Medulla oblongata (tissue), 1 donor: Measurements from ENCODE around the gene CEP131.
A peak's percentile ranks its signal among the peaks of the same experiment; 100 is the strongest.

ENCODE experiments used
- DNase-seq: peaks from one replicate; pipeline ENCODE4 v3.0.0-alpha.2; 2015; ENCODE audit errors: extremely low spot score

The CEP131 gene

GRCh38 chr17:81199482-81199830 is 23.3 kb downstream of the CEP131 start:
- DNase-seq, result no peak

DNA sequence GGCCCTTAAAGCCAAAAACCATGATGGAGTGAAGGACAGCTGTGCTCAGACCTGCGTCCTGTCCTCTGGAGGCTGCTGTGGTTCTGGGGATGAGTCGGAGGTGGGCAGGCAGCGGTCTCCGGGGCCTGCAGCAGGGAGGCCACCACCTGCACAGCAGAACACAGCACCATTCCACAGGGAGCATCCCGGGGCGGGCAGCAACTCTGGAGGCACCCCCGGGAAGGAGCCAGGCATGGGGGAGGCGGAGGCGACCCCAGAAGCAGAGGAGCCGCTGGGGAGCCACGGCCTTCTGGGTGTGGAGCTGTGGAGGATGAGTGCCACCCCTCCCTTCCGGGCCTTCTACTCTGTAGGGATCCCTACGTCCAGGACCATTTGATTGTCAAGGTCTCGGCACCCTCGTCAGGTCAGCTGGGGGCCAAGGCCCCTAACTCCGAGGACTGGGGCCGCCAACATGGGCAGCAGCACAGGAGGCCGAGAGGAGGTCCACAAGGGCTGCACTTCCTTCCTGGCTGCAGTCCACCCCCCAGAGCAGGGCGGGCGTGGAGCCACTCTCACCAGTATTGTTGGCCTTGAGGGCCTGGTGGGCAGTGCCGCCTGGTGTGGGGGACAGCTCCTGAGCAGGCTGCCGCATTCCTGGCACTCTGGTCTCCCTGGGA is 23.8 kb downstream of the CEP131 start:
- DNase-seq, result no peak

DNA sequence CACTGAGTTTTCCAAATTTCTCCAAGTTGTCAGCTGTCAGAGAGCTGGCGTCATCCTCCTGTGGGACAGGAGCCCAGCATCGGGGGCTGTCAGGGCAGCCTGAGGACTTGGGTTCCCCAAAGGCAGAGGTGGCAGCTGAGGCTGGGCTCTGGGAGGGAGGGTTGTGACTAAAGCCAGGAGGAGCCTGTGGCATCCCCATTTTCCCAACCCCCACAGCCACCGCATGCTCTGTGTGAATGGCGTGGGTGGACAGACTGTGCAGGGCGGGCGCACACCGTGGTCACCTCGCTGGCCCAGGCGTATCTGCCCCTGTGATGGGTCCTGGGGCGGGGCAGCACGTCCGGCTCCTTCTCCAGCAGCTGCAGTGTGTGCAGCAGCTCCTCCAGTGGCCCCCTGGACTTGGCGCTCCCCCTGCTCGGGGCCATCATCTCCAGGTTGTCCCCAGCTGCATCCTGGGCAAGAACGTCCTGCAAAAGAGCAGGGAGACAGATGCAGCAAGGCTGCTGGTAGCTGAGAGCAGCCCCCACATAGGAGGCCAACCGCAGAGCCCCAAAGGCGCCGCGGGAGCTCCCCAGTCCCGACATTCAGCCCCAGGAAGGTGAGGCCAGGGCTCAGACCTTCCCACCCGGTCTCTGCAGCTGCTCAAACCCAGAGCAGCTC is 24.8 kb downstream of the CEP131 start:
- no peak for DNase-seq

- DNase-seq, result no peak
These were observed 25.4 kb downstream of the CEP131 start for GRCh38 chr17:81197409-81197795.

DNA sequence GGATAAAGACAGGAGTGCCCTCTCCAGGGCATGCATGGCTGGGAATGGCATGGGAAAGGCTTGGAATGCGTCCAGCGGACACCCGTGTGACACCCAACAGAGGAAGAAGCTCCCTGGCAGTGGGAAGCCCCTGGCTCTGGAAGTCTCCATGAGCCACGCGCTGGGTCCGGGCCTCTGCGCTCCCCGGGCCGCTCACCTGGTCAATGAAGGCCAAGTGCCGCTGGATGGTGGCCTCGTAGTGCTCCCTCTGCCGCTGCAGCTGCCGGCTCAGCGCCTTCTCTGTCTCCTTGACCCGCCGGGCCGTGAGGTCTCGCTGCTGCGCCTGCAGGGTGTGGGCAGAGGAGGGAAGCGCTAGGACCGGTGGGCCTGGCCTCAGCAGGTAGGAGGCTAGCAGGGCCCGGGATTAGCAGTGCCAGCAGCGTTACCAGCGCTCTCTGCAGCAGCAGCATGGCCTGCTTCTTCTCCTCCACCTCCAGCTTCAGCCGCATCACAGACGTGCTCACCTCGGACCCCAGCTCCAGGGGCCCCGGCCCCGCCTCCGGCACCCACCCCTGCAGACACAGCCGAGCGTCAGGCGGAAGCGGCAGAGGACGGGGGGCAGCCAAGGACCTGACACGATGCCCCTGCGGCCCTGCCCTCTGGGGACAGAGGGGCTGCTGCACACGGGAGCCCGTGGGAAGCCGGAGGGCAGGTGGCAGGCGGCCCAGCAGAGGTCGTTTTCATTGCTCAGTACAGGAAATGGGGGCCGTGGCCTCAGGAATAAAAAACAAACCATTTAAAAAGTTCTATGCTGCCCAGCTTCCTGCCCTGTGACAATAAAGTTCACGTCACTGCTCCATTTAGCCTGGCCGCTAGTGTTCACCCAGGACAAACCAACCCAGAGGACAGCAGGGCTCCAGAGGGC is 26.0 kb downstream of the CEP131 start:
- no peak for DNase-seq

- DNase-seq, result no peak
These were observed 26.7 kb downstream of the CEP131 start for GRCh38 chr17:81195941-81196495.

DNA sequence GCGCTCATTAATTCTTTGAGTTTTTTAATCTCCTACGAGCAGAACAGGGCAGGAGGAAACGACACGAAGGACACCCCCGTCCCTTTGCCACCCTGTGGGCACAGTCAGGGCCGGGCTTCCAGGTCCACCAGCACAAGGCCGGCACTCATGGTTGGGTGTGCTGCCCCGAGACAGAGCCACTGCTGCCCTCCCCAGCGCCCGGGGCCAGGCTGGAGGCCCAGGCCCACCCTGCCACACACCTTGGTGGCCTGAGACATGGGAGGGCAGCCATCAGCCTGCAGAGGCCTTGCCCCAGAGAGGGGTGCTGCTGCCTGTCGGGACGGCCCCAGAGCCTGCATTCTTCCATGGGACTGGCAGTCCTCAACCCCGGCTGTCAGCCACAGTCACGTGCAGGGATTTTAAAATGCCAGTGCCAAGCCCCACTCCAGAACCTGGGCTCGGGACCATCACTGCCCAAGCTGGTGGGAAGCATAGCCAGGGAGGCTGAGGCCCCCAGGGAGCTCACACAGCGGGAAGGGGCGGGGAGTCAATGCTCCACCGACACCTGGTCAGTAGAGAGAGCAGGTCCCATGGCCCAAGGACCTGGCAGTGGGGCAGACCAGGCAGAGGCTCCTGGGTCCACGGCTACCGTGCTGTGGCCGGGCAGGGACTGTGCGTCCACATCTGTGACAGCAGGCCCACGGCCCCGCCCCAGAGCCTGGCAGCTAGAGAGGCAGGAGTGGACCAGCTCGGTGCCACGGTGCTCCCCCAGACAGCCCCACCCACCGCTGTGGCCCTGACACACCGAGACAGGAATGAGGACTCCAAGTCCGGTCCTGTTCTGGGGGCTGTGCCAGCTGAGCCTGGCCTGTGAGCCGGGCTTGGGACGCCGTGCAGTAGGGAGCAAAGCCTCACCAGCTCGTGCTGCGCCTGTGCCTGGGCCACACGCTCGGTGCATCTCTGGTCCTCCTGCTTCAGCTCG is 27.5 kb downstream of the CEP131 start:
- no peak for DNase-seq

- DNase-seq, result no peak
These were observed 28.5 kb downstream of the CEP131 start for GRCh38 chr17:81194225-81194760.

- DNase-seq, result no peak
These were observed 29.1 kb downstream of the CEP131 start for GRCh38 chr17:81193470-81194224.

- no peak for DNase-seq
These were observed 29.7 kb downstream of the CEP131 start for GRCh38 chr17:81193051-81193410.

DNA sequence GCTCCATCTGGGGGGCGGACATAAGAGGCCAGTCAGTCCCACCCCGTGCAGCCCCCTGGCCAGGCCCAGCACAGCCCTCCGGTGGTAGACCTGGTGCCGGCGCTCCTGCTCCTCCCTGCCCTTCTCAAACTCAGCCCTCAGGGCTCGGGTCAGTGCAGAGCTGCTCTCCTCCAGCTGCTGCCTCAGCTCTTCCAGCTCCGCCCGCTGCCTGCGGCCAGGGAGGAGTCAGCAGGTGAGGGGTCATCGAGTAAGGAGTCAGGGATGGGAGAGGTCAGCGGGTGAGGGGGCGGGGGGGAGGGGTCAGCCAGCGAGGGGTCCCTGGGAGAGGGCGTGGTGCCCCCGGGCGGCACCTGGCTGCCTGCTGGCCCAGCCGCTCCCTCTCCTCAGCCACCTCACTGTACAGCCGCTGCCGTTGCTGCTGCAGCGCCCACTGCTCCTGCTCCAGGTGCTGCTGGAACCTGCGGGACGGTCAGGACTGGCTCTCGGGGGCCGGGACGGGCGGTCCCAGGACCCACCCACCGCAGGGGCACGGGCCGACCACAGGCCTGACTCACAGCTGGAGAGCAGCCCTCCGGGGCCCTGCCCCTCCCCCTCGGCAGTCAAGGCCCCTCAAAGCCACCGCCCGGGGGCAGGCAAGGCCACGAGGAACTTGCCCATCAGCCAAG is 30.2 kb downstream of the CEP131 start:
- DNase-seq, result no peak

GRCh38 chr17:81191646-81192045 is 31.1 kb downstream of the CEP131 start:
- DNase-seq, result no peak

DNA sequence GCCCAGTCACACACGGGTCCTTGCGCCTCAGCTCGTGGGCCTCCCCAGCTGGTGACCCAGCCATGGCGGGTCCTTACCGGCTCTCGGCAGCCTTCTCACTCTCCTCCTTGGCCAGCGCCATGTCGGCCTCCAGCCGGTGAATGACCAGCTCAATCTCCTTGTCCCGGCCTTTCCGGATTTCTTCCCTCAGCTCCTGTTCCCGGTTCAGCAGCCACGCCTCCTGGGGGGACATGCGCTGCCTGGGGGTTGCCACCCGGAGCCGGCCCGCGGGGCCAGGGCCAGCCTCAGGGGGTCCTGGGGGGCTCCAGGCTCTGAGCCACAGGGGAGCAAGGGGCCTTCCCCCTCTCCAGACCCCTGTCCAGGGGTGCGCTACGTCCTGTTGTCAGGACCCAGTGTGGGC is 31.6 kb downstream of the CEP131 start:
- DNase-seq, result no peak

DNA sequence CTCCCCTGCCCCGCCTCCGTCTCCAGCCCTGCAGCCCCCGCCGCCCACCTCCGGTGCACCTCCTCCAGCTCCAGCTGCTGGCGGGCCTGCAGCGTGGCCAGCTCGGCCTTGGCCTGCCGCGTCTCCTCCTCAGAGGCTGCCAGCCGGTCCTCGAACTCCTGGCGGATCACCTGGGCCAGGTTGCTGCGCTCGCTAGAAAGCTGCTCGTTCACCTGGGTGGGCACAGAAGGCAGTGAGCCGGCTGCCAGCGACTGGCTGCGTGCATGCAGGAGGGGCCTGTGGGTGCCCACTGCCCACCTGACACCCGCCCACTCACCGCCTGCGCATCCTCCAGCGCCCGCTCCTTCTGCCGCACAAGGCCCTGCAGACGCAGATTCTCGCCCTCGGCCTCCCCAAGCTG is 32.2 kb downstream of the CEP131 start:
- no peak for DNase-seq

- DNase-seq, result peak; percentile 14
These were observed 32.9 kb downstream of the CEP131 start for GRCh38 chr17:81189670-81190530.

DNA sequence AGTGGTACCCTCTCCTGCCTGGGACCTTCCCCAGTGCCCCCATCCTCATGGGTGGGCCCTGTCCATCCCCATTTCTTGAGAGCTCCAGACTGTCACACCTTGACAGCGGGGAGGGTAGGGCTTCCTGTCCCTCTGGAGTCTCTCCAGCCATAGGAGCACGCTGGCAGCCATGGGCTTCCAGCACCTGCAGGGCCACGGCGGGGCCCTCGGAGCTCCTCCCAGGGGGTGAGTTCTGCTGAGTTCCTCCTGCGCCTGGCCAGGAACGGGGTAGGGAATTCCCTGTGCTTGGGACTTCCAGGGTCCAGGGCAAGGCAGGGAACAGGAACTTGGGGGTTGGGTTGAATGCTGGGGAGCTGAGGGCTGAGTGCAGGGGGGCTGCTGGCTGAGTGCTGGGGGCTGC is 33.7 kb downstream of the CEP131 start:
- DNase-seq, result no peak

- no peak for DNase-seq
These were observed 34.3 kb downstream of the CEP131 start for GRCh38 chr17:81188491-81188840.

- no peak for DNase-seq
These were observed 34.9 kb downstream of the CEP131 start for GRCh38 chr17:81187586-81188490.
